H1 (cell line): ENCODE measurements around the gene SHTN1. TPM values are rescaled to one million over a fixed set of nuclear protein-coding genes. Genes with fewer than 3 reads are reported as not detected.

Experiments
- CTCF ChIA-PET: fragments of 300-600 bp; sonication (Branson Sonifier 250); formaldehyde crosslinking; loops from one replicate; lab custom pipeline; 2021; ENCODE audit not compliant: partially characterized antibody; lab: Charles Lee
- POLR2A ChIA-PET: fragments of 300-600 bp; sonication (Branson Sonifier 250); formaldehyde crosslinking; loops from one replicate; lab custom pipeline; 2021; ENCODE audit warnings: inconsistent platforms; ENCODE audit not compliant: partially characterized antibody; lab: Charles Lee
- DNase-seq, 2 experiments: peaks; one replicate each; pipeline versions ENCODE4 v3.0.0 to v3.0.0-alpha.2; 2010 to 2022; ENCODE audit warnings: low spot score in 2 of 2, low read depth in 1 of 2, mixed read lengths in 1 of 2
- FAIRE-seq: peaks from 2 replicates; lab custom pipeline; 2011; peaks lifted over from hg19 to GRCh38; lab: Jason Lieb, UNC
- H2AFZ ChIP-seq: 2 replicates; pipeline ENCODE4 v1.8.1; 2012; ENCODE audit warnings: low read length, inconsistent platforms
- H2AK5ac ChIP-seq: 2 replicates; pipeline ENCODE4 v1.6.1; 2013; ENCODE audit warnings: low read depth, low read length
- H2BK120ac ChIP-seq: replicated peaks from 2 replicates; pipeline ENCODE3; 2013; ENCODE audit warnings: low read depth, low read length, inconsistent platforms
- H2BK12ac ChIP-seq: 2 replicates; pipeline ENCODE4 v1.6.1; 2013; ENCODE audit warnings: low read depth, low read length
- H2BK15ac ChIP-seq: 2 replicates; pipeline ENCODE4 v1.6.1; 2013; ENCODE audit warnings: low read length
- H2BK20ac ChIP-seq: 2 replicates; pipeline ENCODE4 v1.6.1; 2013; ENCODE audit warnings: low read length
- H2BK5ac ChIP-seq: 2 replicates; pipeline ENCODE4 v1.6.1; 2013; ENCODE audit warnings: low read depth, low read length
- H3K14ac ChIP-seq: 2 replicates; pipeline ENCODE4 v1.6.1; 2013; ENCODE audit warnings: inconsistent platforms; ENCODE audit not compliant: insufficient read length
- H3K18ac ChIP-seq: 2 replicates; pipeline ENCODE4 v1.6.1; 2013; ENCODE audit warnings: low read length; ENCODE audit errors: extremely low read depth
- H3K23ac ChIP-seq: 2 replicates; pipeline ENCODE4 v1.6.1; 2013; ENCODE audit warnings: inconsistent platforms; ENCODE audit not compliant: insufficient read length
- H3K23me2 ChIP-seq: 2 replicates; pipeline ENCODE4 v1.6.1; 2013; ENCODE audit warnings: low read depth, low read length
- H3K27ac ChIP-seq: 2 replicates; pipeline ENCODE4 v1.6.1; 2011; ENCODE audit warnings: low read depth, low read length, inconsistent platforms
- H3K27me3 ChIP-seq, 4 experiments: replicated peaks in 1 of 4; 1 replicate in 1 of 4; 2 replicates in 3 of 4; pipeline versions ENCODE4 v1.6.1 to v1.8.1; 2011 to 2013; ENCODE audit warnings: low read length in 3 of 4, mild to moderate bottlenecking in 3 of 4, inconsistent platforms in 2 of 4, mixed read lengths in 2 of 4, moderate library complexity in 1 of 4; ENCODE audit not compliant: control insufficient read depth in 3 of 4, insufficient read depth in 3 of 4; ENCODE audit errors: extremely low read depth in 1 of 4
- H3K36me3 ChIP-seq, 4 experiments: 2 replicates each; pipeline versions ENCODE4 v1.6.1 to v1.8.1; 2011 to 2013; ENCODE audit warnings: mild to moderate bottlenecking in 4 of 4, low read length in 3 of 4, moderate library complexity in 2 of 4, control low read depth in 1 of 4, inconsistent platforms in 1 of 4; ENCODE audit not compliant: insufficient read depth in 4 of 4, control insufficient read depth in 2 of 4
- H3K4ac ChIP-seq: replicated peaks from 2 replicates; pipeline ENCODE3; 2013; ENCODE audit warnings: low read length, low read depth, mixed read lengths, inconsistent platforms; ENCODE audit not compliant: insufficient read length
- H3K4me1 ChIP-seq, 4 experiments: replicated peaks in 1 of 4; 1 replicate in 1 of 4; 2 replicates in 3 of 4; pipeline versions ENCODE4 v1.6.1 to v1.8.1; 2011 to 2013; ENCODE audit warnings: low read length in 3 of 4, inconsistent platforms in 2 of 4, mixed read lengths in 1 of 4; ENCODE audit not compliant: insufficient read depth in 4 of 4, control insufficient read depth in 3 of 4
- H3K4me2 ChIP-seq, 2 experiments: 2 replicates each; pipeline versions ENCODE4 v1.6.1 to v1.8.1; 2011 to 2013; ENCODE audit warnings: low read depth in 2 of 2, low read length in 2 of 2, control low read depth in 1 of 2, inconsistent platforms in 1 of 2, mild to moderate bottlenecking in 1 of 2; ENCODE audit not compliant: insufficient read depth in 1 of 2
- H3K4me3 ChIP-seq, 4 experiments: fragments of 200-600, 300-600 bp in 1 of 4; sonication (generic), shearing (Covaris generic), sonication (Bioruptor Twin) in 1 of 4; 2 replicates each; pipeline versions ENCODE4 v1.5.1 to v1.8.1; 2011 to 2016; ENCODE audit warnings: low read length in 4 of 4, low read depth in 3 of 4, control low read depth in 2 of 4, inconsistent platforms in 2 of 4, mild to moderate bottlenecking in 2 of 4, mixed read lengths in 1 of 4, moderate library complexity in 1 of 4; ENCODE audit not compliant: insufficient read depth in 2 of 4; ENCODE audit errors: extremely low read depth in 1 of 4
- H3K56ac ChIP-seq: replicated peaks from 2 replicates; pipeline ENCODE3; 2013; ENCODE audit warnings: low read depth, mild to moderate bottlenecking, mixed read lengths, low read length, inconsistent platforms; ENCODE audit not compliant: insufficient read length
- H3K79me1 ChIP-seq: 2 replicates; pipeline ENCODE4 v1.6.1; 2013; ENCODE audit warnings: low read depth, low read length, control low read depth
- H3K79me2 ChIP-seq, 2 experiments: 2 replicates each; pipeline versions ENCODE4 v1.6.1 to v1.8.1; 2012 to 2013; ENCODE audit warnings: low read length in 2 of 2, mild to moderate bottlenecking in 2 of 2, inconsistent platforms in 1 of 2; ENCODE audit not compliant: insufficient read depth in 2 of 2, control insufficient read depth in 1 of 2
- H3K9ac ChIP-seq, 4 experiments: replicated peaks in 1 of 4; 1 replicate in 1 of 4; 2 replicates in 3 of 4; pipeline versions ENCODE4 v1.6.1 to v1.8.1; 2011 to 2013; ENCODE audit warnings: low read depth in 3 of 4, low read length in 3 of 4, control low read depth in 2 of 4, mild to moderate bottlenecking in 2 of 4, moderate library complexity in 2 of 4, inconsistent platforms in 1 of 4; ENCODE audit errors: extremely low read depth in 1 of 4
- H3K9me3 ChIP-seq, 2 experiments: 2 replicates each; pipeline versions ENCODE4 v1.6.1 to v1.8.1; 2012 to 2013; ENCODE audit warnings: mild to moderate bottlenecking in 2 of 2, moderate library complexity in 2 of 2, control low read depth in 1 of 2, inconsistent platforms in 1 of 2, low read depth in 1 of 2, low read length in 1 of 2, mixed read lengths in 1 of 2; ENCODE audit not compliant: insufficient read depth in 2 of 2
- H4K20me1 ChIP-seq, 2 experiments: replicated peaks in 1 of 2; 2 replicates each; pipeline versions ENCODE3 to v1.8.1; 2011 to 2013; ENCODE audit warnings: inconsistent platforms in 2 of 2, low read length in 2 of 2, mild to moderate bottlenecking in 1 of 2; ENCODE audit not compliant: insufficient read depth in 2 of 2, control insufficient read depth in 1 of 2
- H4K5ac ChIP-seq: 2 replicates; pipeline ENCODE4 v1.6.1; 2013; ENCODE audit warnings: low read length, low read depth, mixed read lengths, inconsistent platforms; ENCODE audit not compliant: insufficient read length
- H4K8ac ChIP-seq: 2 replicates; pipeline ENCODE4 v1.8.0; 2013; ENCODE audit warnings: mild to moderate bottlenecking, moderate library complexity, low read length, inconsistent platforms; ENCODE audit not compliant: insufficient read depth; ENCODE audit errors: extremely low read depth
- H4K91ac ChIP-seq: replicated peaks from 2 replicates; pipeline ENCODE3; 2013; ENCODE audit warnings: low read length, mixed read lengths, inconsistent platforms; ENCODE audit not compliant: insufficient read length
- ATF3 ChIP-seq: IDR thresholded peaks from 2 replicates; pipeline ENCODE4 v1.6.1; 2011; ENCODE audit warnings: low read depth, mild to moderate bottlenecking, low read length; ENCODE audit not compliant: insufficient read depth
- CBX8 ChIP-seq: fragments of 300-800, 300-1000 bp; sonication (generic); IDR thresholded peaks from 2 replicates; pipeline ENCODE4 v1.7.1; 2016; ENCODE audit warnings: low read depth, low read length, borderline replicate concordance
- CHD2 ChIP-seq: IDR thresholded peaks from 2 replicates; pipeline ENCODE4 v1.6.1; 2012; ENCODE audit warnings: low read length, improper control_type of control experiment
- CTBP2 ChIP-seq: IDR thresholded peaks from 2 replicates; pipeline ENCODE4 v1.7.0; 2011; ENCODE audit warnings: borderline replicate concordance, mild to moderate bottlenecking, moderate library complexity, mixed read lengths, low read length; ENCODE audit not compliant: insufficient read depth, insufficient read length
- RFX5 ChIP-seq: IDR thresholded peaks from 2 replicates; pipeline ENCODE4 v1.6.1; 2011; ENCODE audit warnings: low read depth, low read length, improper control_type of control experiment, borderline replicate concordance
- SIN3A ChIP-seq, 2 experiments: IDR thresholded peaks in 1 of 2; conservative IDR thresholded peaks in 1 of 2; 2 replicates each; pipeline ENCODE4 v1.6.1; 2011 to 2012; ENCODE audit warnings: low read length in 2 of 2, improper control_type of control experiment in 1 of 2, low read depth in 1 of 2, mild to moderate bottlenecking in 1 of 2
- TCF12 ChIP-seq: IDR thresholded peaks from 2 replicates; pipeline ENCODE4 v1.6.1; 2011; ENCODE audit warnings: low read depth, mild to moderate bottlenecking, low read length
- YY1 ChIP-seq: IDR thresholded peaks from 2 replicates; pipeline ENCODE4 v1.6.1; 2011; ENCODE audit warnings: low read depth, mild to moderate bottlenecking, low read length
- WGBS, 2 experiments: shearing (Covaris generic) in 1 of 2; methylation state at CpG; one replicate each; pipeline versions ENCODE4 v1.1.6 to v1.1.7; 2013 to 2015; ENCODE audit warnings: low lambda C conversion rate in 2 of 2, mixed read lengths in 2 of 2, inconsistent platforms in 1 of 2, low coverage in 1 of 2, missing lambda C conversion rate in 1 of 2; ENCODE audit not compliant: insufficient replicate concordance in 2 of 2, insufficient coverage in 1 of 2, insufficient read length in 1 of 2; ENCODE audit errors: extremely low coverage in 1 of 2, missing lambda C conversion rate in 1 of 2; 5-methylcytosine and 5-hydroxymethylcytosine counted together
- polyA plus RNA-seq, 7 experiments: library from polyadenylated mRNA; depleted of rRNA in 3 of 7; stranded (reverse) in 5 of 7; unstranded in 2 of 7; fragments of >200 nt in 5 of 7; fragments of 200-250 nt in 2 of 7; gene quantifications; 1 replicate in 5 of 7; 2 replicates in 1 of 7; 4 replicates in 1 of 7; pipeline versions ENCODE4 v1.2.1 to v1.2.3, GENCODE V29; 2011 to 2013; ENCODE audit warnings: missing spikeins in 2 of 7, mixed read lengths in 2 of 7
- total RNA-seq: library from RNA; stranded (reverse); fragmentation: NEBNext Ultra II Directional; extraction: Animal tissue kit (Norgen Biotek cat#: 25700); gene quantifications from 2 replicates; pipeline ENCODE4 v1.2.1, GENCODE V29; 2021
- TF ChIP-seq, protein P1 (sequence below): IDR thresholded peaks from 2 replicates; pipeline ENCODE4 v1.6.1; 2012; ENCODE audit warnings: inconsistent platforms
- TF ChIP-seq, protein P2 (sequence below), 3 experiments: IDR thresholded peaks; 1 replicate in 2 of 3; 2 replicates in 1 of 3; pipeline versions ENCODE4 v1.5.1 to v1.6.1; 2011; ENCODE audit warnings: low read length in 3 of 3, mild to moderate bottlenecking in 3 of 3, inconsistent platforms in 2 of 3, low read depth in 1 of 3, moderate library complexity in 1 of 3; ENCODE audit not compliant: insufficient read depth in 1 of 3; ENCODE audit errors: control extremely low read depth in 1 of 3

The SHTN1 gene
- total and polyA plus RNA-seq, 2 of the 8 experiments (the other 6 are each of a cell fraction or from before 2014, with no cell fraction given) = 3.3 to 12.7 TPM

DNA sequence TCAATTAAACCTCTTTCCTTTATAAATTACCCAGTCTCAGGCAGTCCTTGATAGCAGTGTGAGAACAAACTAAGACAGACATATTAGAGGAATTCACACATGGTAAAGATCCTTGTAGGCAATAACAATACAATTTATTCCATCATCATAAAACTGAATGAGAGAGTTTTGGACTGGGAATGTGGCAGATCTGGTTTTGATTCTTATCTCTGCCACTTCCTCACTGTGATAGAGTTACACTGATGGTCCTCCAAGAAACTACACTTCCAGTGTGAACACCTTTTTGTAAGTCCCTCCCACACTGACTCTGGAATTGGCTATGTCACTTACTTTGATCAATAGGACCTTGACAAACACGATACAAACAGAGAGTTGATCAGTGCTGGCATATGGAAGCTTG is 152.7 kb downstream of the SHTN1 start:
- H2AK5ac ChIP-seq = no peak overlapping the region
- no peak overlapping the region for H2BK120ac ChIP-seq
- H3K27me3 ChIP-seq = peaks cover 0 to 11% (median 2%) of the 10 kb centered on the region in 4 experiments; a peak in 2 of 7 replicates
- no peaks in the 10 kb centered on the region for H3K9me3 ChIP-seq
- no peak overlapping the region for H4K91ac ChIP-seq
- H2BK5ac ChIP-seq = no peak overlapping the region
- H3K9ac ChIP-seq = no peak overlapping the region
- H3K4ac ChIP-seq = no peak overlapping the region
- H3K36me3 ChIP-seq = no peaks in the 10 kb centered on the region
- no peak overlapping the region for H3K14ac ChIP-seq
- H2AFZ ChIP-seq = no peak overlapping the region
- no peak overlapping the region for H3K27ac ChIP-seq
- no peak overlapping the region for H4K8ac ChIP-seq
- CTCF ChIA-PET = interaction anchor here (0.7 to 1.3 kb wide), 4 partner anchors 9 to 314 kb away, joined by 3 to 5 read pairs (median 3); no protein-coding TSS in a partner anchor
- no peaks in the 10 kb centered on the region for H4K20me1 ChIP-seq
- no peak overlapping the region for H4K5ac ChIP-seq
- H3K4me1 ChIP-seq = peaks cover 6 to 17% (median 12%) of the 10 kb centered on the region in 4 experiments; a peak in 5 of 7 replicates
- no peak overlapping the region for H2BK20ac ChIP-seq
- no peaks in the 10 kb centered on the region for H3K79me1 ChIP-seq
- H3K56ac ChIP-seq = no peak overlapping the region
- H3K4me2 ChIP-seq = no peak overlapping the region
- DNase-seq (no peak), FAIRE-seq (no peak)
- WGBS, 2 experiments = 88% methylated on average over 1 of the region's 1 CpG; no CpG with 5 or more reads in 1 of the 2 experiments
- peaks cover 14% of the 10 kb centered on the region for H3K23me2 ChIP-seq
- H3K18ac ChIP-seq = no peak overlapping the region
- no peak overlapping the region for H3K4me3 ChIP-seq
- H2BK15ac ChIP-seq = no peak overlapping the region
- no peak overlapping the region for H3K23ac ChIP-seq
- H3K79me2 ChIP-seq = no peaks in the 10 kb centered on the region
- no peak overlapping the region for H2BK12ac ChIP-seq
- POLR2A ChIA-PET = interaction anchor here (1.0 kb wide), 1 partner anchor 14 kb away, joined by 5 read pairs; no protein-coding TSS in a partner anchor
- TF ChIP-seq ATF3 (no peak), TCF12 (no peak), YY1 (no peak), RFX5 (no peak), CTBP2 (no peak), CHD2 (no peak), SIN3A (conservative IDR thresholded peaks at IDR 0.05 in 1 of 2, IDR thresholded peaks at IDR 0.05 in 1 of 2; ENCODE audit: low read depth in 1 of 2, low read length in 2 of 2) (no peak), CBX8 (no peak)
- TF ChIP-seq, protein P1, sequence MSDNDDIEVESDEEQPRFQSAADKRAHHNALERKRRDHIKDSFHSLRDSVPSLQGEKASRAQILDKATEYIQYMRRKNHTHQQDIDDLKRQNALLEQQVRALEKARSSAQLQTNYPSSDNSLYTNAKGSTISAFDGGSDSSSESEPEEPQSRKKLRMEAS = no peak
- TF ChIP-seq, protein P2, sequence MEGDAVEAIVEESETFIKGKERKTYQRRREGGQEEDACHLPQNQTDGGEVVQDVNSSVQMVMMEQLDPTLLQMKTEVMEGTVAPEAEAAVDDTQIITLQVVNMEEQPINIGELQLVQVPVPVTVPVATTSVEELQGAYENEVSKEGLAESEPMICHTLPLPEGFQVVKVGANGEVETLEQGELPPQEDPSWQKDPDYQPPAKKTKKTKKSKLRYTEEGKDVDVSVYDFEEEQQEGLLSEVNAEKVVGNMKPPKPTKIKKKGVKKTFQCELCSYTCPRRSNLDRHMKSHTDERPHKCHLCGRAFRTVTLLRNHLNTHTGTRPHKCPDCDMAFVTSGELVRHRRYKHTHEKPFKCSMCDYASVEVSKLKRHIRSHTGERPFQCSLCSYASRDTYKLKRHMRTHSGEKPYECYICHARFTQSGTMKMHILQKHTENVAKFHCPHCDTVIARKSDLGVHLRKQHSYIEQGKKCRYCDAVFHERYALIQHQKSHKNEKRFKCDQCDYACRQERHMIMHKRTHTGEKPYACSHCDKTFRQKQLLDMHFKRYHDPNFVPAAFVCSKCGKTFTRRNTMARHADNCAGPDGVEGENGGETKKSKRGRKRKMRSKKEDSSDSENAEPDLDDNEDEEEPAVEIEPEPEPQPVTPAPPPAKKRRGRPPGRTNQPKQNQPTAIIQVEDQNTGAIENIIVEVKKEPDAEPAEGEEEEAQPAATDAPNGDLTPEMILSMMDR (IDR thresholded peaks at IDR 0.05; ENCODE audit: control extremely low read depth in 1 of 3, insufficient read depth in 1 of 3, low read depth in 1 of 3, low read length in 3 of 3) = no peak
